Skeletal muscle tissue (tissue), 4 donors: Measurements from ENCODE around the gene UBAC1. TPM values are rescaled to one million over a fixed set of nuclear protein-coding genes. Genes with fewer than 3 reads are reported as not detected.

Source experiments
- H3K27ac ChIP-seq: one replicate; pipeline ENCODE4 v1.7.0; 2013; ENCODE audit warnings: mild to moderate bottlenecking, low read depth, low read length, inconsistent platforms
- H3K27me3 ChIP-seq, 3 donors: one replicate each; pipeline ENCODE4 v1.7.0; 2013; ENCODE audit warnings: low read length in 3 of 3; ENCODE audit not compliant: control insufficient read depth in 3 of 3, insufficient read depth in 3 of 3
- H3K36me3 ChIP-seq, 3 donors: one replicate each; pipeline ENCODE4 v1.7.0; 2013; ENCODE audit warnings: low read length in 3 of 3; ENCODE audit not compliant: control insufficient read depth in 3 of 3, insufficient read depth in 3 of 3
- H3K4me1 ChIP-seq, 3 donors: one replicate each; pipeline ENCODE4 v1.7.0; 2013; ENCODE audit warnings: low read length in 3 of 3, mild to moderate bottlenecking in 3 of 3; ENCODE audit not compliant: control insufficient read depth in 3 of 3, insufficient read depth in 3 of 3
- H3K4me3 ChIP-seq, 3 donors: one replicate each; pipeline ENCODE4 v1.7.0; 2013; ENCODE audit warnings: low read length in 3 of 3
- H3K9ac ChIP-seq, 3 donors: one replicate each; pipeline ENCODE4 v1.7.0; 2013; ENCODE audit warnings: low read length in 3 of 3, mild to moderate bottlenecking in 3 of 3, moderate library complexity in 2 of 3, low read depth in 1 of 3
- H3K9me3 ChIP-seq, 3 donors: one replicate each; pipeline ENCODE4 v1.7.0; 2013; ENCODE audit warnings: low read length in 3 of 3; ENCODE audit not compliant: control insufficient read depth in 3 of 3
- total RNA-seq: library from RNA; depleted of rRNA; stranded (reverse); fragments of >200 nt; gene quantifications from one replicate; pipeline ENCODE4 v1.2.3, GENCODE V29; 2014
- donor health status: Osteomylitis.

Gene UBAC1, protein sequence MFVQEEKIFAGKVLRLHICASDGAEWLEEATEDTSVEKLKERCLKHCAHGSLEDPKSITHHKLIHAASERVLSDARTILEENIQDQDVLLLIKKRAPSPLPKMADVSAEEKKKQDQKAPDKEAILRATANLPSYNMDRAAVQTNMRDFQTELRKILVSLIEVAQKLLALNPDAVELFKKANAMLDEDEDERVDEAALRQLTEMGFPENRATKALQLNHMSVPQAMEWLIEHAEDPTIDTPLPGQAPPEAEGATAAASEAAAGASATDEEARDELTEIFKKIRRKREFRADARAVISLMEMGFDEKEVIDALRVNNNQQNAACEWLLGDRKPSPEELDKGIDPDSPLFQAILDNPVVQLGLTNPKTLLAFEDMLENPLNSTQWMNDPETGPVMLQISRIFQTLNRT
- total RNA-seq, result 37.6 TPM

DNA sequence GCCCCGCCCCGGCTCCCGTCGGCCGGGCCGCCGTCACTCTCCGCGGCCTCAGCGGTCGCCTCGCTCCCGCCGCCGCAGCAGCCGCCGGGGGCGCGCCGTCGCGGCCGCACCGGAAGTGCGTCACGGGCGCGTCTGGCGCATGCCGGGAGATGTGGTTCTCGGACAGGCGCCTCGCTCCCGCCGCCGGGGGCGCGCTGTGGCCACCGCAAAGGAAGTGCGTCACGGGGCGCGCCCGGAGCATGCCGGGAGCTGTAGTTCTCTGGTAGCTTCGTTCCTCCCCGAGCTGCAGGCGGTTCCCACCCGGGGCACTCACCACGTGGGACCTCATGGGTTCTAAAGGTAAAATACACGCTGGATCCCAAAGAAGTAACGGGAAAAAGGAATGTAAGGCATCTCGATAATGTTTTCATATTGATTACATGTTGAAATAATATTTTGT, at the start of gene UBAC1:
TSS of gene UBAC1 (minus strand) at position 97 of the 439 bp plus-strand sequence. CDS start 211 bp downstream, outside the sequence.
- peaks cover 34 to 44% (median 37%) of the 10 kb centered on the region in 3 donors for H3K4me1 ChIP-seq
- H3K27me3 ChIP-seq, result no peaks in the 10 kb centered on the region

GRCh38 chr9:136010615-136011361, 49.6 kb upstream of the UBAC1 start:
- Histone ChIP-seq H3K4me1 (peaks cover 6 to 23% (median 23%) of the 10 kb centered on the region in 3 donors), H3K4me3 (no peak overlapping the region), H3K36me3 (peaks cover 0 to 13% (median 13%) of the 10 kb centered on the region in 3 donors), H3K27me3 (no peaks in the 10 kb centered on the region), H3K9ac (no peak overlapping the region), H3K9me3 (no peaks in the 10 kb centered on the region), H3K27ac (peak overlapping the region; percentile 72)

More for the DNA sequence above, at the start of gene UBAC1:
- Histone ChIP-seq H3K36me3 (no peaks in the 10 kb centered on the region), H3K9ac (peak within 1 kb of the TSS; percentile 90 to 97 (median 96)), H3K27ac (peak within 1 kb of the TSS; percentile 92), H3K9me3 (no peaks in the 10 kb centered on the region), H3K4me3 (peak within 1 kb of the TSS; percentile 76 to 92 (median 87))

DNA sequence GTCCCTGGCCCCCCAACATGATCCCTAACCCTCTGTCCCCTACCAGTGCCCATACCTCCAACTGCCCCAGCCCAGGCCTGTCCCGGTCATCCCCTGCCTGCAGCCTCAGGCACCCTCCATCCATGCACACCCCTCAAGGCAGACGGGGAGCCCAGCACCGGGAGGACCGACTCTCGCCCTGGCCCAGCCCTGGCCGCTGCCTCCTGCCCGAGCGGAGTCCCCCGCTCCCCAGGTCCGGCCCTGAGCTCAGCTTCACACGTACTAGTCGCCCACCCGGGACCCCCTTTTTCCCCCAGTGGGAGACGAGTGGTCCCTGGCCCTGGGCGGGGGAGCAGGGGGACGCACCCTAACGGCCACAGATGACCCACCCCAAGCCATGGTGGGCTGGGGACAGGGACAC, 49.0 kb upstream of the UBAC1 start:
- Histone ChIP-seq H3K9ac (peak overlapping the region in 1 of 3 donors; percentile 16), H3K4me1 (peaks cover 6 to 23% (median 23%) of the 10 kb centered on the region in 3 donors), H3K27me3 (no peaks in the 10 kb centered on the region), H3K9me3 (no peaks in the 10 kb centered on the region), H3K36me3 (peaks cover 0 to 13% (median 13%) of the 10 kb centered on the region in 3 donors), H3K4me3 (no peak overlapping the region), H3K27ac (peak overlapping the region; percentile 72)

DNA sequence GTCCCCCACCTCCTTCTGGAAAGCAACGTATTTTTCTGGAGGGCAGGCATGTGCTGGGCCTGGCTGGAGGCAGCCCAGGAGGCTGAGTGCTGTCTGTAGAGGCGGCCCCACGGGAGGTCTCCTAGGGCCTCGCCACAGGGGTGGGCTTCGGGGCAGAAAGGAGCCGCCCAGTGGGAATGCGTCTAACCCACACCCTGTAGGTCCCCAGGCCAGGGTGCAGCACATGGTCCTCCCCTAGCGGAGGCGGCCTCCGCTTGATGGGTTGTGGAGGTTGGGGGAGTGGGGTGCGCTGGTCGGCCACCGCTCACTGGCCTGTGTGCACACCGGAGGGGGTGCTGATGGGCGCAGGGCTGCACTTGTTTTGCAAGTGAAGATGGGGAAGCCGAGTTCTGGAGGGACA, 48.3 kb upstream of the UBAC1 start:
- Histone ChIP-seq H3K4me3 (no peak overlapping the region), H3K9ac (no peak overlapping the region), H3K27me3 (no peaks in the 10 kb centered on the region), H3K36me3 (peaks cover 0 to 8% (median 8%) of the 10 kb centered on the region in 3 donors), H3K9me3 (no peaks in the 10 kb centered on the region), H3K27ac (no peak overlapping the region), H3K4me1 (peaks cover 6 to 19% (median 18%) of the 10 kb centered on the region in 3 donors)

DNA sequence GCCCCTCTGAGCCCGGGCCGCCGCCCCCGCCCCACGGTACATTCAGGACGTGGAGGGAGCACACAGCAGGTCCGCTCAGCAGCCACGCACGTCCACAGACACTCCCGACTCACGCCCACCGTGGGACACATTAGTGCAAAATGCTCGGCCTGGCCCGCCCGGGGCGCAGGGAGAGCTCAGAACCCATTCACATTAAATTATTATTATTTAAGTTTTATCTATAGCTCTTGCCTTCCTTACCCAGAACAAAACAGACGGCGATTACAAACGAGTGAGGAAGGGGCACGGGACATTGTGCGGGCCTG, 47.5 kb upstream of the UBAC1 start:
- H3K9me3 ChIP-seq, result no peaks in the 10 kb centered on the region
- no peaks in the 10 kb centered on the region for H3K27me3 ChIP-seq
- H3K4me3 ChIP-seq, result no peak overlapping the region
- peaks cover 9 to 20% (median 18%) of the 10 kb centered on the region in 3 donors for H3K4me1 ChIP-seq
- peak overlapping the region; percentile 64 for H3K27ac ChIP-seq
- H3K36me3 ChIP-seq, result peaks cover 0 to 7% (median 7%) of the 10 kb centered on the region in 3 donors
- no peak overlapping the region for H3K9ac ChIP-seq

DNA sequence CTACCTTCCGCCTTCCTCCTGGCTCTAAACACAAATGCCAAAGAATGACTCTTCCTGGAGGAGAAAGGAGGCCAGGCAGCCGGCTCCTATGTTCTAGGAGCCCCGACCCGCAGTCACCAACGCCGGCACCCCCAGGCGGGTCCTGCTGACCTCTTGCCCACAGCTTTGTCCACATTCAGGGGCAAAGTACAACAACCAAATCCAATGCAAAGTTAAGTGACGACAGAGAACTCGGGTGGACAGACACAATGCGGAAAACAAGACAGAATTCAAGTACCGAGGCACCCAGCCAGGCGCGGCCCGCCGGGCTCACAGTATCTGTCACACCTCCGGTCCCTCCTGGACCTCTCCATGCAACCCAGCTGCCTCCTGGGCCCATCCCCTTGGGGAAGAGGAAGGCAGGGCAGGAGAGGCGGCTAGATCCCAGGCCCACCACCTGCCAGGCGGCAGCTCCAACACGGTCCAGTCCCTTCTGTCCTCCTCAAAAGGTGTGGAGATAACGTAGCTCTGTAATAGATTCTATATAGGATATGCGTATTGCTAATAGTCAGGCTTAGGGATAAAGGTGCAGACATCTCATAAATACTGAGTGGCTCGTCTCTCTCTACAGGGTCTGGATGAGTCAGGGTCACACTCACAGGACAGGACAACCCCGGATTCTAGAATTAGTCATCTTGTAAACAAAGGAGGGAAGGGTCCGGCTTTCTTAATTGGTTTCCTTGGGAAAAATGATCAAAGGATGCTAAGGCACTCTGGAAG, 46.9 kb upstream of the UBAC1 start:
- Histone ChIP-seq H3K9ac (no peak overlapping the region), H3K4me3 (no peak overlapping the region), H3K27me3 (no peaks in the 10 kb centered on the region), H3K36me3 (peaks cover 0 to 7% (median 7%) of the 10 kb centered on the region in 3 donors), H3K27ac (peak overlapping the region; percentile 64), H3K9me3 (no peaks in the 10 kb centered on the region), H3K4me1 (peaks cover 14 to 23% (median 21%) of the 10 kb centered on the region in 3 donors)

DNA sequence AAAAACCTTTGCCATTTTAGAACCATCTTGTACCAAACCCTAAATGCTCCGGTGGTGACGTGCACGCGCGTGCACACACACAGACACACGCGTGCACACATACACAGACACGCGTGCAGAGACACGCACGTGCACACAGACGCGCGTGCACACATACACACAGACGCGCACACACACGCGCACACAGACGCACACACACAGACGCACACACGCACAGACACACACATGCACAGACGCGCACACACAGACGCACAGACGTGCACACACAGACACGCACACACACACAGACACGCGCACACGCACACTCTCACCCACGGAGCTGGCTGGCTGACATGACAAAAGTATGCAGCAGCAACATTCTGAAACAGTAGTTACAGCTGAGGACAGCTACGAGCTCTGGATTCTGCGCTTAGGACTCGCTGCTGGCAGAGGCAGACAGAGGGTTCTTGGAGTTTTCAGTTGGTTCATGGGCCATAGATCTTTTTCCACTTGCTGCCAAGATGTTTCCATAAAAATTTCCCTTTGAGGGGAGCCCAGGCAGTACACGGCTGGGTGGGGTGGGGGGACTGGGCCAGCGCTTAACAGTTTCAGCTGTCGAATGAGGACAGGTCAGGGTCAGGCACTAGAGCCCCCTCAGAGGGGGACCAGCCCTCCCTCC, 46.2 kb upstream of the UBAC1 start:
- Histone ChIP-seq H3K9ac (no peak overlapping the region), H3K4me3 (no peak overlapping the region), H3K4me1 (peaks cover 20 to 27% (median 27%) of the 10 kb centered on the region in 3 donors), H3K27ac (peak overlapping the region; percentile 64), H3K27me3 (no peaks in the 10 kb centered on the region), H3K36me3 (peaks cover 0 to 7% (median 7%) of the 10 kb centered on the region in 3 donors), H3K9me3 (no peaks in the 10 kb centered on the region)

DNA sequence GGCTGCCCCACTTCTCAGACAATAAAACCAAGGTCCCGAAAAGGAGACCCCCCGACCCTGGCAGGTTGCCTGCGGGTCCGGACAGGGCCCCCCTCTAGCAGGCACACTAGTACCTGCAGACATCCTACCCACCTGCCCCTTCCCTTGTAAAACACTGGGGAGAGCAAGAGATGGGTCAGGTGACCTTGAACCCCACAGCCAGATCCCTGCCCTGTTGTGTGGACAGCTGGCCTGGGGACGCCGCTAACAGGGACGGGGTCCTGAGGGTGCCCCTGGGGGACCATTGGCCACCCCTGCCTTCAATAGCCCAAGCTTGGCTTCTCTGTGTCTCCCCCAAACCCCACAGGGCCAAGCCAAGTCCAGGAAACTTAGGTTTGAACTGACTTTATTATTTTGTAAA, 45.0 kb upstream of the UBAC1 start:
- no peaks in the 10 kb centered on the region for H3K27me3 ChIP-seq
- H3K36me3 ChIP-seq, result peaks cover 0 to 5% (median 5%) of the 10 kb centered on the region in 3 donors
- no peak overlapping the region for H3K9ac ChIP-seq
- H3K27ac ChIP-seq, result no peak overlapping the region
- no peak overlapping the region for H3K4me3 ChIP-seq
- no peaks in the 10 kb centered on the region for H3K9me3 ChIP-seq
- H3K4me1 ChIP-seq, result peaks cover 18 to 21% (median 18%) of the 10 kb centered on the region in 3 donors

DNA sequence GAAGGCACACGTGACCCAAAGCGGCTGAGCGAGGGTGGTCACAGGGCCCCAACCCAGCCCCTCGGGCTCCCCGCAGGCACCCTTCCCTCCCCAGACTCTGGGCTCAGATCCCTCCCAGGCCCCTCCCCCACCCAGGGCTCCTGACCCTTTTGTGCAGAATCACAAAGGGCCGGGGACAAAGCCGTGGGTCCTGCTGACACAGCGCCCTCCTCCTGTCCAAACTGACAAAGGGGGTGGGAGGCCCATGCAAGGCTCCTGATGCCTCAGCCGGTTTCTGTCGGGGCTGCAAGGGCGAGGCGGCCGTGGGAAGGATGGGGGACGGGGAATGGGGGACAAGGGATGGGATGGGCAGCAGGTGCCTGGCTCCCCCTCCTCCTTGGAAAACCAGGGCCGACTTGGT, 43.5 kb upstream of the UBAC1 start:
- H3K4me3 ChIP-seq, result no peak overlapping the region
- no peak overlapping the region for H3K27ac ChIP-seq
- H3K27me3 ChIP-seq, result no peaks in the 10 kb centered on the region
- H3K9ac ChIP-seq, result no peak overlapping the region
- H3K9me3 ChIP-seq, result no peaks in the 10 kb centered on the region
- peaks cover 18 to 21% (median 18%) of the 10 kb centered on the region in 3 donors for H3K4me1 ChIP-seq
- H3K36me3 ChIP-seq, result peaks cover 0 to 4% (median 0%) of the 10 kb centered on the region in 3 donors
